Karpas-422 (cell line): ENCODE data around the gene UGGT2. TPM values are rescaled to one million over a fixed set of nuclear protein-coding genes. Genes with fewer than 3 reads are reported as not detected.

Source experiments
- DNase-seq: peaks from one replicate; pipeline ENCODE4 v3.0.0-alpha.2; 2015
- H2AFZ ChIP-seq: fragments of 200-600 bp; sonication (generic); 2 replicates; pipeline ENCODE4 v1.6.1; 2014; ENCODE audit warnings: antibody characterized with exemption, low read length, mixed read lengths
- H3K27ac ChIP-seq: fragments of 200-600 bp; sonication (generic); 2 replicates; pipeline ENCODE4 v1.5.1; 2014; ENCODE audit warnings: mild to moderate bottlenecking, low read length, moderate library complexity
- H3K27me3 ChIP-seq: fragments of 200-600 bp; sonication (generic); 2 replicates; pipeline ENCODE4 v1.6.1; 2014; ENCODE audit warnings: low read length, mixed read lengths
- H3K36me3 ChIP-seq: fragments of 200-600 bp; sonication (generic); 2 replicates; pipeline ENCODE4 v1.6.1; 2014; ENCODE audit warnings: low read length, mixed read lengths; ENCODE audit not compliant: insufficient read depth
- H3K4me1 ChIP-seq: fragments of 200-600 bp; sonication (generic); 2 replicates; pipeline ENCODE4 v1.6.1; 2014; ENCODE audit warnings: mild to moderate bottlenecking, low read length, mixed read lengths
- H3K4me2 ChIP-seq: fragments of 200-600 bp; sonication (generic); 2 replicates; pipeline ENCODE4 v1.6.1; 2014; ENCODE audit warnings: low read length, low read depth, mild to moderate bottlenecking; ENCODE audit not compliant: poor library complexity, severe bottlenecking
- H3K4me3 ChIP-seq: fragments of 200-600 bp; sonication (generic); 2 replicates; pipeline ENCODE4 v1.5.1; 2014; ENCODE audit warnings: mild to moderate bottlenecking, antibody characterized with exemption, low read length, mixed read lengths
- H3K79me2 ChIP-seq: fragments of 200-600 bp; sonication (generic); 2 replicates; pipeline ENCODE4 v1.6.1; 2014; ENCODE audit warnings: mild to moderate bottlenecking, low read length, mixed read lengths
- H3K9ac ChIP-seq: fragments of 200-600 bp; sonication (generic); 2 replicates; pipeline ENCODE4 v1.6.0; 2014; ENCODE audit warnings: low read length
- H3K9me2 ChIP-seq: fragments of 200-600 bp; sonication (generic), shearing (Covaris generic); replicated peaks from 2 replicates; pipeline ENCODE4 v1.6.0; 2014; ENCODE audit warnings: mild to moderate bottlenecking, low read length, moderate library complexity; ENCODE audit not compliant: insufficient read depth
- H3K9me3 ChIP-seq: fragments of 300-700, 200-600 bp; sonication (generic); 2 replicates; pipeline ENCODE4 v1.6.1; 2014; ENCODE audit warnings: low read length, mixed read lengths
- H4K20me1 ChIP-seq: fragments of 200-600 bp; sonication (generic); 2 replicates; pipeline ENCODE4 v1.6.1; 2014; ENCODE audit warnings: mild to moderate bottlenecking, antibody characterized with exemption, low read length, low read depth; ENCODE audit not compliant: insufficient read depth
- total RNA-seq: library from RNA; depleted of rRNA; stranded (reverse); fragments of >200 nt; shearing (Covaris generic); gene quantifications from 2 replicates; pipeline ENCODE4 v1.2.3, GENCODE V29; 2014; ENCODE audit warnings: low replicate concordance

The UGGT2 gene
- total RNA-seq, 1 experiment from 2014 or later = 73.1 TPM

GRCh38 chr13:95898256-95898655 lies 154.9 kb downstream of the UGGT2 start:
- H2AFZ ChIP-seq = no peak overlapping the region
- no peaks in the 10 kb centered on the region for H3K4me1 ChIP-seq
- 0 out of 2 replicates have a peak, but pooled peaks cover 7% of the 10 kb centered on the region for H3K36me3 ChIP-seq
- H3K4me2 ChIP-seq = no peak overlapping the region
- DNase-seq = no peak
- H3K9ac ChIP-seq = no peak overlapping the region
- 0 out of 2 replicates have a peak, but pooled peaks cover 4% of the 10 kb centered on the region for H3K79me2 ChIP-seq
- H3K9me3 ChIP-seq = no peaks in the 10 kb centered on the region
- H3K4me3 ChIP-seq = no peak overlapping the region
- H3K27me3 ChIP-seq = no peaks in the 10 kb centered on the region
- H3K9me2 ChIP-seq = no peaks in the 10 kb centered on the region
- H3K27ac ChIP-seq = no peak overlapping the region
- H4K20me1 ChIP-seq = no peaks in the 10 kb centered on the region

- H3K9ac ChIP-seq = no peak overlapping the region
- H3K9me3 ChIP-seq = no peaks in the 10 kb centered on the region
- peaks cover 11% of the 10 kb centered on the region; the same call in 1 of the 2 replicates for H3K36me3 ChIP-seq
- no peak for DNase-seq
- no peaks in the 10 kb centered on the region for H3K4me1 ChIP-seq
- no peaks in the 10 kb centered on the region for H4K20me1 ChIP-seq
- no peak overlapping the region for H3K4me2 ChIP-seq
- H3K27me3 ChIP-seq = no peaks in the 10 kb centered on the region
- no peak overlapping the region for H3K27ac ChIP-seq
- H3K9me2 ChIP-seq = no peaks in the 10 kb centered on the region
- no peak overlapping the region for H2AFZ ChIP-seq
- H3K79me2 ChIP-seq = 0 out of 2 replicates have a peak, but pooled peaks cover 7% of the 10 kb centered on the region
- H3K4me3 ChIP-seq = no peak overlapping the region
Measured at GRCh38 chr13:95896301-95896700, 156.9 kb downstream of the UGGT2 start.

GRCh38 chr13:95893861-95894260 lies 159.3 kb downstream of the UGGT2 start:
- Histone ChIP-seq H4K20me1 (no peaks in the 10 kb centered on the region), H3K4me1 (no peaks in the 10 kb centered on the region), H3K36me3 (peaks cover 11% of the 10 kb centered on the region; the same call in 1 of the 2 replicates), H3K4me3 (no peak overlapping the region), H2AFZ (no peak overlapping the region), H3K27me3 (no peaks in the 10 kb centered on the region), H3K4me2 (no peak overlapping the region), H3K79me2 (0 out of 2 replicates have a peak, but pooled peaks cover 7% of the 10 kb centered on the region), H3K9ac (no peak overlapping the region), H3K27ac (no peak overlapping the region), H3K9me2 (no peaks in the 10 kb centered on the region), H3K9me3 (no peaks in the 10 kb centered on the region)
- DNase-seq = no peak

GRCh38 chr13:95882121-95882520 lies 171.1 kb downstream of the UGGT2 start:
- Histone ChIP-seq H3K79me2 (no peaks in the 10 kb centered on the region), H4K20me1 (no peaks in the 10 kb centered on the region), H3K9me2 (no peaks in the 10 kb centered on the region), H3K4me2 (no peak overlapping the region), H3K9ac (no peak overlapping the region), H3K27me3 (no peaks in the 10 kb centered on the region), H3K36me3 (peaks cover 28% of the 10 kb centered on the region; the same call in 1 of the 2 replicates), H3K4me3 (no peak overlapping the region), H3K9me3 (no peaks in the 10 kb centered on the region), H3K4me1 (peaks cover 1% of the 10 kb centered on the region), H3K27ac (no peak overlapping the region), H2AFZ (no peak overlapping the region)
- no peak for DNase-seq

GRCh38 chr13:95880331-95880730 lies 172.9 kb downstream of the UGGT2 start:
- Histone ChIP-seq H3K27ac (no peak overlapping the region), H3K4me1 (peaks cover 7% of the 10 kb centered on the region), H4K20me1 (no peaks in the 10 kb centered on the region), H3K9me2 (no peaks in the 10 kb centered on the region), H3K27me3 (no peaks in the 10 kb centered on the region), H3K36me3 (peaks cover 41% of the 10 kb centered on the region; the same call in 1 of the 2 replicates), H3K9ac (no peak overlapping the region), H3K79me2 (no peaks in the 10 kb centered on the region), H3K9me3 (no peaks in the 10 kb centered on the region), H3K4me2 (no peak overlapping the region), H3K4me3 (no peak overlapping the region), H2AFZ (no peak overlapping the region)
- DNase-seq = no peak

GRCh38 chr13:95874286-95874685 lies 178.9 kb downstream of the UGGT2 start:
- Histone ChIP-seq H2AFZ (no peak overlapping the region), H3K4me1 (peaks cover 7% of the 10 kb centered on the region), H3K9ac (no peak overlapping the region), H3K27me3 (no peaks in the 10 kb centered on the region), H3K27ac (no peak overlapping the region), H3K4me3 (no peak overlapping the region), H3K4me2 (no peak overlapping the region), H3K9me3 (no peaks in the 10 kb centered on the region), H4K20me1 (no peaks in the 10 kb centered on the region), H3K79me2 (no peaks in the 10 kb centered on the region), H3K9me2 (no peaks in the 10 kb centered on the region), H3K36me3 (peaks cover 44% of the 10 kb centered on the region; the same call in 1 of the 2 replicates)
- no peak for DNase-seq

- no peaks in the 10 kb centered on the region for H3K4me1 ChIP-seq
- no peaks in the 10 kb centered on the region for H4K20me1 ChIP-seq
- no peaks in the 10 kb centered on the region for H3K27me3 ChIP-seq
- no peak for DNase-seq
- H3K9ac ChIP-seq = no peak overlapping the region
- H3K9me2 ChIP-seq = no peaks in the 10 kb centered on the region
- no peaks in the 10 kb centered on the region for H3K79me2 ChIP-seq
- H3K36me3 ChIP-seq = peaks cover 29% of the 10 kb centered on the region; the same call in 1 of the 2 replicates
- no peak overlapping the region for H3K4me2 ChIP-seq
- no peak overlapping the region for H3K4me3 ChIP-seq
- H3K27ac ChIP-seq = no peak overlapping the region
- no peaks in the 10 kb centered on the region for H3K9me3 ChIP-seq
- H2AFZ ChIP-seq = no peak overlapping the region
Measured at GRCh38 chr13:95870421-95870820, 182.8 kb downstream of the UGGT2 start.

GRCh38 chr13:95865080-95865615 lies 188.1 kb downstream of the UGGT2 start:
- H3K4me3 ChIP-seq = no peak overlapping the region
- no peak overlapping the region for H3K9ac ChIP-seq
- H3K27me3 ChIP-seq = no peaks in the 10 kb centered on the region
- H3K79me2 ChIP-seq = no peaks in the 10 kb centered on the region
- H3K4me1 ChIP-seq = no peaks in the 10 kb centered on the region
- H3K36me3 ChIP-seq = peaks cover 38% of the 10 kb centered on the region; the same call in 1 of the 2 replicates
- DNase-seq = no peak
- no peaks in the 10 kb centered on the region for H3K9me3 ChIP-seq
- H2AFZ ChIP-seq = no peak overlapping the region
- H4K20me1 ChIP-seq = no peaks in the 10 kb centered on the region
- no peaks in the 10 kb centered on the region for H3K9me2 ChIP-seq
- no peak overlapping the region for H3K27ac ChIP-seq
- H3K4me2 ChIP-seq = no peak overlapping the region
